ENCODE results near the gene TIPARP.

GRCh38 chr3:156750191-156750873 is 75.9 kb downstream of the TIPARP start:
- TF ChIP-seq, protein P1, sequence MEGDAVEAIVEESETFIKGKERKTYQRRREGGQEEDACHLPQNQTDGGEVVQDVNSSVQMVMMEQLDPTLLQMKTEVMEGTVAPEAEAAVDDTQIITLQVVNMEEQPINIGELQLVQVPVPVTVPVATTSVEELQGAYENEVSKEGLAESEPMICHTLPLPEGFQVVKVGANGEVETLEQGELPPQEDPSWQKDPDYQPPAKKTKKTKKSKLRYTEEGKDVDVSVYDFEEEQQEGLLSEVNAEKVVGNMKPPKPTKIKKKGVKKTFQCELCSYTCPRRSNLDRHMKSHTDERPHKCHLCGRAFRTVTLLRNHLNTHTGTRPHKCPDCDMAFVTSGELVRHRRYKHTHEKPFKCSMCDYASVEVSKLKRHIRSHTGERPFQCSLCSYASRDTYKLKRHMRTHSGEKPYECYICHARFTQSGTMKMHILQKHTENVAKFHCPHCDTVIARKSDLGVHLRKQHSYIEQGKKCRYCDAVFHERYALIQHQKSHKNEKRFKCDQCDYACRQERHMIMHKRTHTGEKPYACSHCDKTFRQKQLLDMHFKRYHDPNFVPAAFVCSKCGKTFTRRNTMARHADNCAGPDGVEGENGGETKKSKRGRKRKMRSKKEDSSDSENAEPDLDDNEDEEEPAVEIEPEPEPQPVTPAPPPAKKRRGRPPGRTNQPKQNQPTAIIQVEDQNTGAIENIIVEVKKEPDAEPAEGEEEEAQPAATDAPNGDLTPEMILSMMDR (conservative IDR thresholded peaks at IDR 0.05 in 1 of 2, IDR thresholded peaks at IDR 0.05 in 1 of 2; ENCODE audit: low read depth in 1 of 2, low read length in 2 of 2): no peak
- TF ChIP-seq EZH2 (IDR thresholded peaks at IDR 0.05; ENCODE audit: low read length, missing control alignments): no peak
